ENCODE data around the gene CREB3L2.

- TF ChIP-seq CTCF (IDR thresholded peaks at IDR 0.05): no peak
- TF ChIP-seq POLR2A (IDR thresholded peaks at IDR 0.05): no peak
Observed at GRCh38 chr7:137893143-137893742, 108.6 kb downstream of the CREB3L2 start.

All from suprapubic skin (tissue), 3 donors.